Naive B cell (primary cell): Measurements from ENCODE around the gene LNP1. TPM values are rescaled to one million over a fixed set of nuclear protein-coding genes. Genes with fewer than 3 reads are reported as not detected.
A peak's percentile ranks its signal among the peaks of the same experiment; 100 is the strongest.
"Not testable (repeated sequence)": the region's sequence is repeated elsewhere in the genome, so short reads cannot be mapped to it uniquely, and the experiment has no call there.

Source experiments
- ATAC-seq, 2 donors: fragments of 150-1000 bp; cut with Tn5 transposase; 2 replicates each; pipeline ENCODE4 v1.10.0; 2021; ENCODE audit warnings: low read depth in 2 of 2, mild to moderate bottlenecking in 2 of 2, moderate library complexity in 2 of 2
- DNase-seq: peaks from one replicate; pipeline ENCODE4 v3.0.0; 2022
- H3K27ac Mint-ChIP-seq, 6 donors: one replicate each; pipeline ENCODE4 v1.8.0; 2020 to 2022; ENCODE audit warnings: mild to moderate bottlenecking in 6 of 6, mixed read lengths in 6 of 6, moderate library complexity in 5 of 6, inconsistent platforms in 2 of 6
- H3K27me3 Mint-ChIP-seq, 3 donors: one replicate each; pipeline ENCODE4 v1.8.0; 2021 to 2022; ENCODE audit warnings: mixed read lengths in 3 of 3, mild to moderate bottlenecking in 1 of 3
- H3K36me3 Mint-ChIP-seq, 2 donors: one replicate each; pipeline ENCODE4 v1.8.0; 2020 to 2022; ENCODE audit warnings: mixed read lengths in 2 of 2, inconsistent platforms in 1 of 2, mild to moderate bottlenecking in 1 of 2
- H3K4me1 Mint-ChIP-seq, 3 donors: one replicate each; pipeline ENCODE4 v1.8.0; 2020 to 2022; ENCODE audit warnings: mixed read lengths in 3 of 3, inconsistent platforms in 1 of 3, mild to moderate bottlenecking in 1 of 3, moderate library complexity in 1 of 3
- H3K4me3 Mint-ChIP-seq, 8 donors: one replicate each; pipeline ENCODE4 v1.8.0; 2020 to 2022; ENCODE audit warnings: mild to moderate bottlenecking in 8 of 8, mixed read lengths in 8 of 8, moderate library complexity in 8 of 8, inconsistent platforms in 2 of 8
- H3K9me3 Mint-ChIP-seq, 7 donors: one replicate each; pipeline ENCODE4 v1.8.0; 2020 to 2022; ENCODE audit warnings: mixed read lengths in 7 of 7, mild to moderate bottlenecking in 5 of 7, inconsistent platforms in 2 of 7, moderate library complexity in 1 of 7
- polyA plus RNA-seq, 6 donors: library from polyadenylated mRNA; unstranded; fragments of 300-500 nt; fragmentation: Illumina TruSeq; gene quantifications; one replicate each; pipeline ENCODE4 v1.2.3, GENCODE V29; 2021; ENCODE audit warnings: low read depth in 6 of 6

Gene LNP1
- polyA plus RNA-seq, 6 donors from 2014 or later: 0.56 to 1.4 (median 1.0) TPM; not detected in 1

- H3K27ac Mint-ChIP-seq: no peak overlapping the region
- H3K36me3 Mint-ChIP-seq: no peaks in the 10 kb centered on the region
- H3K4me3 Mint-ChIP-seq: no peak overlapping the region
- no peaks in the 10 kb centered on the region for H3K9me3 Mint-ChIP-seq
- DNase-seq (no peak), ATAC-seq (no peak)
- peaks cover 0 to 10% (median 0%) of the 10 kb centered on the region in 3 donors for H3K27me3 Mint-ChIP-seq
- no peaks in the 10 kb centered on the region for H3K4me1 Mint-ChIP-seq
Measured at GRCh38 chr3:100455841-100456550, 54.7 kb downstream of the LNP1 start.

- H3K4me3 Mint-ChIP-seq: no peak overlapping the region
- H3K9me3 Mint-ChIP-seq: no peaks in the 10 kb centered on the region
- no peak for ATAC-seq
- H3K4me1 Mint-ChIP-seq: no peaks in the 10 kb centered on the region
- H3K27ac Mint-ChIP-seq: peak overlapping the region in 1 of 6 donors; percentile 34
- H3K36me3 Mint-ChIP-seq: no peaks in the 10 kb centered on the region
- peaks cover 0 to 17% (median 0%) of the 10 kb centered on the region in 3 donors for H3K27me3 Mint-ChIP-seq
- DNase-seq: no peak
Measured at GRCh38 chr3:100456745-100457144, 55.4 kb downstream of the LNP1 start.

- no peaks in the 10 kb centered on the region for H3K9me3 Mint-ChIP-seq
- DNase-seq (no peak), ATAC-seq (no peak)
- no peaks in the 10 kb centered on the region for H3K36me3 Mint-ChIP-seq
- peaks cover 0 to 21% (median 0%) of the 10 kb centered on the region in 3 donors for H3K27me3 Mint-ChIP-seq
- no peak overlapping the region for H3K27ac Mint-ChIP-seq
- H3K4me1 Mint-ChIP-seq: no peaks in the 10 kb centered on the region
- H3K4me3 Mint-ChIP-seq: no peak overlapping the region
Measured at GRCh38 chr3:100457811-100458210, 56.5 kb downstream of the LNP1 start.

GRCh38 chr3:100458814-100459213 is 57.5 kb downstream of the LNP1 start:
- Mint-ChIP-seq H3K4me1 (no peaks in the 10 kb centered on the region), H3K27ac (no peak overlapping the region), H3K27me3 (peaks cover 0 to 21% (median 0%) of the 10 kb centered on the region in 3 donors), H3K4me3 (no peak overlapping the region), H3K36me3 (no peaks in the 10 kb centered on the region), H3K9me3 (no peaks in the 10 kb centered on the region)
- no peak for DNase-seq
- ATAC-seq: no peak

GRCh38 chr3:100463002-100463401 is 61.7 kb downstream of the LNP1 start:
- peak in 1 of 2 donors; percentile 37 for ATAC-seq
- H3K4me3 Mint-ChIP-seq: no peak overlapping the region
- peaks cover 0 to 6% (median 0%) of the 10 kb centered on the region in 3 donors for H3K4me1 Mint-ChIP-seq
- no peak overlapping the region for H3K27ac Mint-ChIP-seq
- peaks cover 0 to 8% (median 0%) of the 10 kb centered on the region in 7 donors for H3K9me3 Mint-ChIP-seq
- no peak for DNase-seq
- H3K27me3 Mint-ChIP-seq: peaks cover 0 to 21% (median 0%) of the 10 kb centered on the region in 3 donors
- no peaks in the 10 kb centered on the region for H3K36me3 Mint-ChIP-seq

GRCh38 chr3:100463646-100464155 is 62.4 kb downstream of the LNP1 start:
- peaks cover 0 to 21% (median 0%) of the 10 kb centered on the region in 3 donors for H3K27me3 Mint-ChIP-seq
- H3K36me3 Mint-ChIP-seq: no peaks in the 10 kb centered on the region
- peaks cover 0 to 6% (median 0%) of the 10 kb centered on the region in 3 donors for H3K4me1 Mint-ChIP-seq
- no peak overlapping the region for H3K4me3 Mint-ChIP-seq
- H3K27ac Mint-ChIP-seq: peak overlapping the region in 2 of 6 donors; percentile 12 to 44
- DNase-seq: no peak
- no peak for ATAC-seq
- H3K9me3 Mint-ChIP-seq: peaks cover 0 to 15% (median 5%) of the 10 kb centered on the region in 7 donors

GRCh38 chr3:100465892-100466777 is 64.8 kb downstream of the LNP1 start:
- Mint-ChIP-seq H3K27me3 (peaks cover 0 to 15% (median 6%) of the 10 kb centered on the region in 3 donors), H3K36me3 (peaks cover 0 to 8% of the 10 kb centered on the region in 2 donors), H3K9me3 (peaks cover 3 to 35% (median 14%) of the 10 kb centered on the region in 7 donors), H3K4me3 (no peak overlapping the region), H3K4me1 (peaks cover 0 to 6% (median 0%) of the 10 kb centered on the region in 3 donors), H3K27ac (no peak overlapping the region)
- DNase-seq (no peak), ATAC-seq (no peak)

- peaks cover 0 to 6% (median 5%) of the 10 kb centered on the region in 3 donors for H3K27me3 Mint-ChIP-seq
- peaks cover 0 to 8% of the 10 kb centered on the region in 2 donors for H3K36me3 Mint-ChIP-seq
- H3K9me3 Mint-ChIP-seq: peaks cover 3 to 40% (median 14%) of the 10 kb centered on the region in 7 donors
- H3K4me1 Mint-ChIP-seq: peaks cover 0 to 6% (median 0%) of the 10 kb centered on the region in 3 donors
- no peak for ATAC-seq
- H3K27ac Mint-ChIP-seq: no peak overlapping the region
- DNase-seq: no peak
- no peak overlapping the region for H3K4me3 Mint-ChIP-seq
Measured at GRCh38 chr3:100467133-100467532, 65.8 kb downstream of the LNP1 start.

- no peak overlapping the region for H3K27ac Mint-ChIP-seq
Measured at GRCh38 chr3:100468676-100469075, 67.3 kb downstream of the LNP1 start.

GRCh38 chr3:100470951-100471350 is 69.6 kb downstream of the LNP1 start:
- peaks cover 5 to 40% (median 15%) of the 10 kb centered on the region in 7 donors for H3K9me3 Mint-ChIP-seq
- peaks cover 0 to 14% (median 5%) of the 10 kb centered on the region in 3 donors for H3K27me3 Mint-ChIP-seq
- H3K36me3 Mint-ChIP-seq: peaks cover 0 to 8% of the 10 kb centered on the region in 2 donors
- no peak overlapping the region for H3K27ac Mint-ChIP-seq
- ATAC-seq (no peak), DNase-seq (no peak)
- no peak overlapping the region for H3K4me3 Mint-ChIP-seq
- H3K4me1 Mint-ChIP-seq: peaks cover 0 to 6% (median 0%) of the 10 kb centered on the region in 3 donors

More at GRCh38 chr3:100468676-100469075, 67.3 kb downstream of the LNP1 start:
- H3K27me3 Mint-ChIP-seq: peaks cover 0 to 6% (median 5%) of the 10 kb centered on the region in 3 donors
- H3K36me3 Mint-ChIP-seq: peaks cover 0 to 8% of the 10 kb centered on the region in 2 donors
- DNase-seq (no peak), ATAC-seq (no peak)
- no peak overlapping the region for H3K4me3 Mint-ChIP-seq
- peaks cover 0 to 6% (median 0%) of the 10 kb centered on the region in 3 donors for H3K4me1 Mint-ChIP-seq
- peaks cover 5 to 40% (median 15%) of the 10 kb centered on the region in 7 donors for H3K9me3 Mint-ChIP-seq

GRCh38 chr3:100471444-100471843 is 70.1 kb downstream of the LNP1 start:
- peaks cover 5 to 40% (median 15%) of the 10 kb centered on the region in 7 donors for H3K9me3 Mint-ChIP-seq
- H3K27ac Mint-ChIP-seq: no peak overlapping the region
- H3K27me3 Mint-ChIP-seq: peaks cover 0 to 19% (median 5%) of the 10 kb centered on the region in 3 donors
- H3K4me1 Mint-ChIP-seq: peaks cover 0 to 2% (median 0%) of the 10 kb centered on the region in 3 donors
- DNase-seq (no peak), ATAC-seq (no peak)
- peaks cover 0 to 8% of the 10 kb centered on the region in 2 donors for H3K36me3 Mint-ChIP-seq
- no peak overlapping the region for H3K4me3 Mint-ChIP-seq

GRCh38 chr3:100477851-100478360 is 76.6 kb downstream of the LNP1 start:
- not testable (repeated sequence) for H3K4me1 Mint-ChIP-seq, H3K9me3 Mint-ChIP-seq, DNase-seq, H3K36me3 Mint-ChIP-seq, H3K4me3 Mint-ChIP-seq, H3K27ac Mint-ChIP-seq, ATAC-seq
- peaks cover 0 to 22% (median 14%) of the 10 kb centered on the region in 3 donors for H3K27me3 Mint-ChIP-seq

- ATAC-seq, H3K4me3 Mint-ChIP-seq, DNase-seq, H3K27ac Mint-ChIP-seq, H3K9me3 Mint-ChIP-seq, H3K4me1 Mint-ChIP-seq, H3K36me3 Mint-ChIP-seq: not testable (repeated sequence)
- H3K27me3 Mint-ChIP-seq: peaks cover 5 to 28% (median 16%) of the 10 kb centered on the region in 3 donors
Measured at GRCh38 chr3:100478521-100478920, 77.2 kb downstream of the LNP1 start.
